Astrocyte (in vitro differentiated cells and primary cell): ENCODE data around the gene PPP1R1B.

ENCODE experiments used
- CTCF ChIP-seq: IDR thresholded peaks from 2 replicates; pipeline ENCODE4 v1.5.1; 2011; ENCODE audit warnings: low read depth, mild to moderate bottlenecking, inconsistent platforms, low read length, moderate library complexity; ENCODE audit not compliant: insufficient read depth
- EZH2 ChIP-seq: IDR thresholded peaks from 2 replicates; pipeline ENCODE4 v1.6.1; 2012; ENCODE audit warnings: mild to moderate bottlenecking, low read length, inconsistent platforms; ENCODE audit not compliant: insufficient read depth

DNA sequence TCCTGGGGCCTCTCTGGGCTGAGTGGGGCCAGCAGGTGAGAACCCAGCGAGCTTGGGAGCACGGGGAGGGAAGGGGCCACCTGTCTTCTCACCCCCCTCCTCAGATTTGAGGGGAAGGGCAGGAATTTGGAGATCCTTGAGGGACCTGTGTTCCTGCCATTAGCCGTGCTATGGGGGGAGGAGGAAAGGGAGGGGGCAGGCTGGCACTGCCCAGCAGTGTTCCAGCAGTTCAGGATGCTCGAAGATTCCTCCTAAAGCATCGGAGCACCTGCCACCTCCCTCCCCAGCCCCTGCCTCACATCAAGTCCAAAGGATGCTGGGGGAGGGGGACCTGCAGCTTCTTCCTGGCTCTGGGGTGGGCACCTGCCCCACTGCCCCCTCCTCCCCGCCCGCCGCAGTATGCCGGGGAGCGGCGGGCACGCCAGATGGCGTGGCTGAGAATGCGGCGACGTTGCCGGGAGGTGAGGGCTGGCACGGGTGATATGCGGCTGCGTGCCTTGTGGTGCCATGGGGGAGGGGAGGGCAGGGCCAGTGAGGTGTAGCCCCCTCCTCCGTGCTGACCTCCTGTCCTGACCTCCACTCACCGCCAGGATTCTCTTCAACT is 14.4 kb upstream of the PPP1R1B start:
- TF ChIP-seq CTCF (no peak), EZH2 (no peak)
